ENCODE results near the gene SBNO2.

SBNO2 gene

DNA sequence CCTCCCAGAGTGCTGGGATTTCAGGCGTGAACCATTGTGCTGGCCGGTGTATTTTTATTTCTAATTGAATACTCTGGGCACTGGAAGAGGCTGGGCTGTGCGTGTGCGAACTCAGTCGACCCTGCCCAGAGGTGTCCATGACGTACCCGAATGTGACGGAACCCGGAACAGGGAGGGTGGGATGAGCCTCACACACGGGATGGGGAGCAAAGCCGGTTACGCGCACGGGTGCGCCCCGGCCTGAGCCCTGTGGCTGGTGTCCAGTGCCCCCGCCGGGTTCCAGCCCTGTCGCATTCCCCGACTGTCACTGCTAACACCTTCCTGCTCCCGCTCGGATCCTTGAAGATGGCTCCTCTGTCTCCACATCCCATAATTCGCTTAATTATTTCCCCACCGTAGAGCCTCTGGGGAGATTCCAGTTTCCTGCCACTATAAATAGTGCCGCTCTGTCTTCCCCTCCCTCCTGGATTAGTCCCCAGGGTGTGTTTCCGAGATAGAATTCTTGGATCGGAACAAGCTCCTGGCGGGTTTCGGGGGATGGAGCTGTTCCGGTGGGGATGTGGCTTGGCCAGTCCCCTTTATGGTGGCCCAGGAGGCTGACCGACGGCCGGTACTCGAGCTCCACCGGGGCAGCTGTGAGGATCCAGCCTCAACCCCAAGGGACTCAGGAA lies 22.0 kb downstream of the SBNO2 start:
- no peak for DNase-seq

DNA sequence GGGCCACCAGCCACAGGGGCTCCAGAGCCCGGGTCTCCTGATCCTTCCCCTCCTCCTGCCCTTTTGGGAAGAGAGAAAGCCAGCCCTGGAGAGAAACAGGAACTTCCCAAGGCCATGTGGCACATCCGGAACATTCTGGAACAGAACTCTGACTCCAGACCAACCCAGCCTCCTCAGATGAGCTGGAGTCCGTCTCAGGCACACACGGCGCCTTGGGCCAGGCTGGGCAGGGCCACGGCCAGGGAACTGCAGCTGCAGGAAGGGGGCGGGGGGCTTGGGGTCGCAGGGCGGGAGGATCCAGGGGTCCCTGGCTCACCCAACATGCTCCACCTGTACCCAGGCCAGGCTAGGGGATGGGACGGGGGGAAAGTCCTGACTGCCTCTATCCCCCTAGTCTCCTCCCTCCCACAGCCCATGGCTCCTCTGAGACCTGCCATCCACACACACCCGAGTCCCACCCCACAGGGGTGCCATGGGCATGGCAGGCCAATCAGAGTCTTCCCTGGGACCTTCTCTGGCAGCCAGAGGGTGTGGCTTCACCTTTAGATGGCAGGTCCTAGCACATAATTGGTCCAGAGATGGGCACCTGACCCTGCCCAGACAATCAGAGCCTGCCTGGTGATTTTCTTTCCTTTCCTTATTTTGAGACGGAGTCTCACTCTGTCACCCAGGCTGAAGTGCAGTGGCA lies 22.9 kb downstream of the SBNO2 start:
- no peak for DNase-seq

DNA sequence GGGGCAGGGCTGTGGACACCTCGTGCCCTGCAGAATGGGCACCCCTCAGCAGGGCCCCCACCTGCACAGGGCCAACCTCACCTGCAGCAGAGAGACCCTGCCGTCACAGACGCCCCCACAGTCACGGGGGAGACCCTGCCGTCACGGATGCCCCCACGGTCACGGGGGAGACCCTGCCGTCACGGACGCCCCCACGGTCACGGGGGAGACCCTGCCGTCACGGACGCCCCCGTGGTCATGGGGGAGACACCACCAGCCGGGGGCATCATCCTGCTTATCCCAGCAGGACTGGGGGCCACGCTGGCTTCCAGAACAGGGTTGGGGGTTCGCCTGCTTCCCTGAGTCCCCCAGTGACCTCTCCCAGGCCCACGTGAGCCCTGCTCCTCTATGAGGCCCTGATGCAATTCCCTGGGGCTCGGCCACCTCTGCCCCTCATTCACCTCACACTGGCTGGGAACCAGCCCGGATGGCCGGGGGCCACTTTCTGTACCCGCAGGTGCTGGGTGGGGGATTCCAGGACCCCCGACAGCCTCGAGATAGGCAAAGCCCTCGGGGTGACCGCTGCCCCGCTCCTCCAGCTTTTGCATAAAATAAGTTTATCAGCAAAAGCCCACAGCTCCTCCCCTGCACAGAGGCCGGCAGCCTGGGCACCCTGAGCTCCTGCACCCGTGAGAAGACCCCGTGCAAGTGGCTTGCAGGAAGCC lies 23.6 kb downstream of the SBNO2 start:
- no peak for DNase-seq

DNA sequence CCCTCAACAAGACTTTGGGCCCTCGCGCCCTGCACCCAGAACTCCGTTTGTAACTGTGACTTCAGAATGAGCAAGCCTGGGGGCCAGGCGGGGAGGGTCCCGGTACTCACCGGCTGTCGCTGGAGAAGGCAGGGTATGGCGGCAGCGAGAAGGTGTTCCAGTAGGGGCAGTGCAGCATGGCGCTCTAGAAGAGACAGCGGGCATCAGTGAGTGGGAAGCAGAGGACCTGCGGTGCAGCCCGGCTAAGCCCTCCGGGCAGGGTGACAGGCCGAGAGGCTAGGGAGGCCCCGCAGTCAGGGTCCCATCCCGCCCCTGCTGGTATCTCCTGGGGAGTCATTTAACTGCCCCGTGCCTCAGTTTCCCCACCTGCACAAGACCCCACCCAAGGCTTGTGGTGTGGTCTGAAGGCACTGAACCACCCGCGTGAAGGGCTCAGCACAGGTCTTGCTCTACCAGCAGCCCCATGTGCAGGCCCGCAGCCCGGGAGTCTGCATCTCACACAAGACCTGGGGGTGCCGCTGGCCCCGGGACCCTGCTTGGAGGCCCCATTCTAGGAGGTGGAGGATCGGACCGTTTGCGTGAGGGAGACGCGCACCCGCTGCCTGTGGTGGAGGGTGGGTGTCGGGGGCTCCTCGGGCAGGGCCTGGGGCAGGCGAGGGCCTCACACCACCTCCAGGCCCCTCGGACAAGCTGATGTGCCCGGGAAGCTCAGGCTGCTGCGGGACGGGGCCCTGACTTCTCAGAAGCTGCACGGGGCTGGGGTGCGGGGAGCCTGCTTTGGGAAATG lies 24.6 kb downstream of the SBNO2 start:
- DNase-seq, result no peak

DNA sequence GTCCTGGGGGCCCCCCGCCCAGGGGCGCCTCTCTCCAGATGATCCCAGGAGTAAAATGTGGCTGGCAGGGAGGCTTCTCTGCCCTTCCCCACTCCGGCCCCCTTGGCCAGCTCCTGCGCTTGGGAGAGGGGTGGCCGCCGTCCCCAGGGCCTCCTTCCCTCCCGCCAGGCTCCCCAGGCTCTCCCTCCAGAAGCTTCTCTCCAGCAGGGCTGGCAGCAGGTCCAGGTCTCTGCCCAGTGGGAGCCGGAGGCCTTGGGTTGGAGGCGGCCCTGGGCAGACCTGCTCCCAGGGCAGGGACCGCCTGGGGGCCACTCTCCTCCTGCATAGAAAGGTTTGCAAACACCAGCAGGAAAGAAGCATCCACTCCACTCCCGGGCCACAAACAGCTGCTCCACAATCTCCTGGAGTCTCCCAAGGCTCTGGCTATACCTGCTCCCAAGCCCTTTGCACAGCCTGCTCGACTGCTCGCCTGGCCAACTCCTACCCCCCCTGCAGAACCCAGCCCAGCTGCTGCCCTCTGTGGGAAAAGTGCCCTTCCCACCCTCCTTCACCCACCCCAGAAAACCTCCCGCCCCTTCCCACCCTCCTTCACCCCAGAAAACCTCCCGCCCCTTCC lies 26.0 kb downstream of the SBNO2 start:
- DNase-seq, result no peak

DNA sequence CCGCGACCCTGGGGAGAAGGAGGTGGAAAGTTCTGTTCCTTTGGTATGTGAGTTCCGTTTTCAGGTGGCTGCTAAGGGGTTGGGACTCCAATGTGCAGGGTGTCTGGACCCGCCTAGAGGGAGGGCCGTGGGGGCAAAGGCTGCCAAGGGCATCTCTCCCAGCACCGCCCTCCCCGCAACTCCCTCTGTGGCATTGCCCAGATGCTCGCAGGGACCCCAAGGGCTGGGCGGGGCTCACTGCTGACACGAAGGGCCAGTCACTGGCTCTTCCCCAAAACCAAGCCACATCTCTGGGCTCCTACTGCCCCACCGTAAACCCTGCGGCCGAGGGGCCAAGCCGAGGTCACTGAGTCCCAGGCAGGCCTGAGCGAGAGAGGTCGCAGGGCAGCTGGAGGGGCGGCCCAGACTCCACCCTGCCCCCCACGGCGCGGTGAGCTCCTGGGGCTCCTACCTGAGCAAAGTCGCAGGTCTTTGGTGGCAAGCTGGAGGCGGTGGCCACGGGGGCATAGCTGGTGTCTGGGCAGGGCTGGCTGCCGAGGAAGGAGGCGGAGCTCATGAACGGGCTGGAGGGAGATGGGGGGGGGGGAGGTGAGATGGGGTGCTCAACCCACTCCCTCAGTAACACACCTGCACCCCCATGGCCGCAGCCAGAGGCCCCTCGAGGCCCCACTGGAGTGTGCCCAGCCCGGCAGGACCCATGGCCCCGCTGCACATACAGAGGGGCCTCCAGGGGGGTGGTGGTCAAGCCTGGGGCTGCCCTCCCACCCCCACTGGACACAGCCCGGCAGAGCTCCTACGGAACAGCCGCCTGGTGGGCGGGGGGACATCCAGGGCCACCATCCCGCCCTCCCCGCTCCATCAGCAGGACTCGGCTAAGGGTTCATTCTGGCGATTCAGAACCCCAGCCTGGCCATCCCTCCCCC lies 26.9 kb downstream of the SBNO2 start:
- DNase-seq, result no peak

DNA sequence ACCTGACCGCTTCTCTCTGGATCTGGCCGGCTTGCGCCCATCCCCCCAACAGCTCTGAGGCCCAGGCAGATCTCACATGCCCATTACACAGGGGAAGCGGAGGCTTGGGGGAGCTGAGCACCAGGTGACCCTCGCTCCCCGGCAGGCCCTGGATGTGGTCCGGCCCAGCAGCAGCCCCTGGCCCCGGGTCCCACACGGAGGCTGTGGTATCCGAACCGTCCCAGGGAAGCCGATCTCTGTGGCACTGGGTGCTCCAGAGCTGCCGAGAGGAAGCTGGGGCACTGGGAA lies 27.7 kb downstream of the SBNO2 start:
- no peak for DNase-seq

DNA sequence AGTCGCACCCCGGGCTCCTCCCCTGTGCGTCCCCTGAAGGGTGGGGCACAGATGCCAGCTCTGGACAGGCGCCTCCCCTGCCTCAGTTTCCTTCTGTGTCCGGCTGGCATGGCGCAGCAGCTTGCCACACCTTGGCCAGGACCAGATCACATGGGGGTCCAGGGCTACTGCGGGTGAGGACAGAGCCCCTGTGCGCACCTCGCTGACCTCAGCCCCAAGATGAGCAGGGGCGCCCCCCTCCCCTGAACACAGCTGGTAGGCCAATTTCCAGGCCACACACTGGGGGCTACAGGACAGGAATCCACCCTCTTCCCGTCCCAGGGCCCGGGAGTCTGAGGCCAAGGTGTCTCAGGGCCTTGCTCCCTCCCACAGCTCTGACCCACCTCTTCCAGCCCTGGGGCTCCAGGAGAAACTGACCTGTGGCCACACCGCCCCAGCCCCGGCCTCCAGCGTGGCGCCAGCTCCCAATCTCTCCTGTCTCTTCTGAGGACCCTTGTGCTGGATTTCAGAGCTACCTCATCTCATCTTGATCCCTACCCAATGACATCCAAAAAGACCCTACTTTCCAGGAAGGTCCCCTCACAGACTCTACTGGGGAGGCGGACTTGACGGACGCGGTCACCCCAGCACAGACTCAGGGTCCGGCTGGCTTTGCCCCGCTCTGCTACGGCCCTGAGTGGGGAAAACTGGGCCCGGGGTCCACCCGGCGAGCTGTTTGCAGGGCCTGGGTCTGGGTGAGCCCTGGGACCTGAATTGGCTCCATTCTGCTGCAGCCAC lies 28.2 kb downstream of the SBNO2 start:
- DNase-seq, result no peak

DNA sequence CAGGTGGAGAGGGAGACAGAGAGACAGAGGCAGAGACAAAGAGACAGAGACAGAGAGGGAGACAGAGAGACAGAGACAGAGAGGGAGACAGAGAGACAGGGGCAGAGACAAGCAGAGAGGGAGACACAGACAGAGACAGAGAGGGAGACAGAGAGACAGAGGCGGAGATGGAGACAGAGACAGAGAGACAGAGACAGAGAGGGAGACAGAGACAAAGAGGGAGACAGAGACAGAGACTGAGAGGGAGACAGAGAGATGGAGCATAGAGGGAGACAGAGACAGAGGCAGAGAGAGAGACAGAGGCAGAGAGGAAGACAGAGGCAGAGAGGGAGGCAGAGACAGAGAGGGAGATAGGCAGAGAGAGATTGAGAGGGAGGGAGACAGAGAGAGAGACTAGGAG lies 29.3 kb downstream of the SBNO2 start:
- no peak for DNase-seq

DNA sequence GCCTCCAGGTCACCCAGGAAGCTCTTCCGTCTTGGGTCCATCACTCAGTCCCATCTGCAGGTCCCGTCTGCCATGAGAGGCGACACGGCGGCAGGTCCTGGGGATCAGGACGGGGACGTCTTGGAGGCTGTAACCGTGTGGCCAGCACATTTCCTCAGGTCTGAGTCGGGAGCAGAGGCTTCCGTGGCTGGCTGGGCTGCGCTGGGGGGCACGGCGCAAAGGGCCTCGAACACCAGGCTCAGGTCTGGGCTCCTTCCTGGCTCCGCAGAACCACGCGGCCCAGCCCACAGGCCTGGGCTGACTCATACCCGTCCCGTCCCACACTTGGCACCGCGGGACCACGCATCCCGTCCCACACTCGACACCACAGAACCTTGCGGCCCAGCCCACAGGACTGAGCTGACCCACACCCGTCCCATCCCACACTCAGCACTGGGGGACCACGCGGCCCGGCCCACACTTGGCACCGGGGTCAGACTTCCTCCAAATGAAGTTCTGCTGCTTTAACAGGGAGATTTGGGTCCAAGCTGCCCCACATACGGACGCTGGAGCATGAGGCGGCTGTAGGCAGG lies 30.2 kb downstream of the SBNO2 start:
- no peak for DNase-seq

DNA sequence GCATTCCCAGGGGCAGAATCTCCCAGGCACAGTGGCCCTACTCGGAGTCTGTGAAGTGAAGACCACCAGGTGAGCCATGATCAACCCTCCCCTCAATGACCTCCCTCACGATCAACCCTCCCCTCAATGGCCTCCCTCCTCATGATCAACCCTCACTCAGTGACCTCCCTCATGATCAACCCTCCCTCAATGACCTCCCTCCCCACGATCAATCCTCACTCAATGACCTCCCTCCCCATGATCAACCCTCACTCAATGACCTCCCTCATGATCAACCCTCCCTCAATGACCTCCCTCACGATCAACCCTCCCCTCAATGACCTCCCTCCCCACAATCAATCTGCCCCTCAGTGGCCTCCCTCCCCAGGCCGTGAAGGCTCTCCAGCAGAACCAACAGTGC lies 32.1 kb downstream of the SBNO2 start:
- no peak for DNase-seq

DNA sequence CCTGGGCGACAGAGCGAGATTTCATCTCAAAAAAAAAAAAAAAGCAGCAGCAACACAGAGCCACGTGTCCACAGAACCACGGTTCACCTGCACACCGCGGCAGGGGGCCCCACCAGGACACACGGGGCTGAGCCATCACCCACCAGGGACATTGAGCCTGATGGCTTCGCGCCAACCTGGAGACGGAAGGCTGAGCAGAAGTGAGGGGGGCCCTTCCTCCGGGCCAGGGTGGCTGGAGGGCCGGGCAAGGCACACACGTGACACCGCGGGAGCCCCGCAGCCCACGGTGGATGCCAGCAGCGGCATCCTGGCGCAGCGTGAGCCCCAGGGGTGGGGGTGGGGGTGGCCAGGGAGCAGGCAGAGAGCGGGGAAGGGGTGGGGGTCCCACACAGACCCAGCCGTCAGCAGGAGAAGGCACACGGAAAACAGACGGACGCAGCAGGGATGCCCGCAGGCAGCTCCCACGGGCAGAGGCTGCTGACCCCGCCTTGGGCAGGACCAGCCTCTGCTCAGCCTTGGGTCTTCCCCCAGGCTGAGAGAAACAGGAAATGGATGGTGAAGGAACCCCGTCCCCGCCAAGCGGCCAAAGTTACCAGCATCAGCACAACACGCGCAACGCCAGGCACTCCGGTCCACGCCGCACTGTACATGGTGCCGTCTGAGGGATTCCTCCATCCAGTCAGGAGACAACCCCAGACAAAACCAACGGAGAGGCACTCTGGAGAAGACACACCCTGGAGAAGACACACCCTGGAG lies 33.6 kb downstream of the SBNO2 start:
- no peak for DNase-seq

DNA sequence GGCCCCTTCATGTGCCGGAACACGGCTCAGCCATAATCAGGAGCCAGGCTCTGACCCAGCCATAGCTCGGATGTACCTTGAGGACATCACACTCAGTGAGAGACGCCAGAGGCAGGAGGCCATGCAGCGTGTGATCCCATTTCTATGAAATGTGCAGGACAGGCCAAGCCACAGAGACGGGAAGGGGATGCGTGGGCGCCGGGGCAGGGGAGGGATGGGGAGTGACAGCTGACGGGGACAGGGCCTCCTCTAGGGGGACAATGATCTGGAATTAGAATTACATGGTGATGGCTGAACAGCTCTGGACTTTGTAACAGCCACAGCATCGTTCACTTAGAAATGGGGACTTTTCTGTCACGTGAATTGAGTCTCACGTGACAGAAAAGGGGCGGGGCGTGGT lies 34.9 kb downstream of the SBNO2 start:
- DNase-seq, result no peak

DNA sequence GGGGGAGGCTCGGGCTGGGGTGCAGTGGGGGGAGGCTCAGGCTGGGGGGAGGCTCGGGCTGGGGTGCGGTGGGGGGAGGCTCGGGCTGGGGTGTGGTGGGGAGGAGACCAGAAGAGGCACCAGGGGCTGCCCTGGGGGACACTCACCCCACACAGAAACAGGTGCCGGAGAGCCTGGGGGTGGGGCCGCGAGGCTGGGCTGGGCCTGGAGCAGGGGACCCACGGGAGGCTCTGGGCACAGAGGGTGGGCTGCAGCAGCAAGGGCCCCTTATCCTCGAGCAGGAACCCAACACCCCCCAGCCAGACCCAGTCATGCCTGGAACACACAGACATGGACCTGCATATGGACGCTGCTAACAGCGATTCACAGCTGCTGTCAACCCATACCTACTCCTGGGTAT lies 35.9 kb downstream of the SBNO2 start:
- DNase-seq, result no peak

DNA sequence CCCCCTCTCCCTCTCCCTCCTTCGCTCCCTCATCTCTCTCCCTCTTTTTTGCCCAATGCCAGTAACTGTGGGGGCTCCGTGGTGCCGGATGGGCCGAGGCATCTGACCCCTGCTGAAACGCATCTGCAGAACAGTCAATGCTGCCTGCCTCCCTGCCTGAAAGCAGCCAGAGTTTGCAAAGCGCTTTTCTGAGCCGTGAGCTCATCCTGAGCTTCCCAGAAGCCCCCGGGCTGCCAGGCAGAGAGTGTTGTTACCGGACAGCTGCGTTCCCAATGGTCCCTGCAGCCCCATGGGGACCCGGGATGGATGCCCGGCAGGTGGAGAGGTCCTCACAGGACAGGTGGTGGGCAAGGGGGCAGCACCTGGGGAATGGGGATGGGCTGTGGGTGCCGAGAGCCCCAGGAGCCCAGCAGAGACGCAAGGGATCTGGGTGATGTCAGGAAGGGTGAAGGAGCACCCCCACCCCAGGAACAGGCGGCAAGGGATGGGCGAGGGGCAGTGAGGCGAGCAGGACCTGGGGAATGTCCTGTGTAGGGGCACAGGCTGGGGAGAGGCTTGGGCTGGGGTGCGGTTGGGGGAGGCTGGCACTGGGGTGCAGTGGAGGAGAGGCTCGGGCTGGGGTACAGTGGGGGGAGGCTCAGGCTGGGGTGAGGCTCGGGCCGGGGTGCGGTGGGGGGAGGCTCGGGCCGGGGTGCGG lies 37.3 kb downstream of the SBNO2 start:
- no peak for DNase-seq

DNA sequence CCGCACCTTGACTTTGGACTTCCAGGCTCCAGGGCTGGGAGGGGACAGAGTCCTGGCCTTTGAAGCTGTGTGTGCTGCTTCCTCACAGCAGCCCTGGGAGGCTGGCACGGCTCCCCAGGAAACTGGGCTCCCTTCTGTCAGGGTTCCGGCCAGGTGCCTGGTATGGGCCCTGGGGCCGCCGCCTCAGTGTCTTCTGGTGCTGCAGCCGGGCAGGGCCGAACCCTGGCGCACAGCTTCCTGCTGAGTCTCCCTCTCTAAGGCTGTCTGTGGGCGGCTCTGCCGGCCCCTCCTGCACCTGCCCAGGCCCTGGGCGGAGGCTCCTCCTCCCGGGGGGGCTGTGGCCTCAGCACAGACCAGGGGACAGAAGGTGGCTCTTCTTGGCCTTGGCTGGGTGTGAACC lies 37.9 kb downstream of the SBNO2 start:
- no peak for DNase-seq

DNA sequence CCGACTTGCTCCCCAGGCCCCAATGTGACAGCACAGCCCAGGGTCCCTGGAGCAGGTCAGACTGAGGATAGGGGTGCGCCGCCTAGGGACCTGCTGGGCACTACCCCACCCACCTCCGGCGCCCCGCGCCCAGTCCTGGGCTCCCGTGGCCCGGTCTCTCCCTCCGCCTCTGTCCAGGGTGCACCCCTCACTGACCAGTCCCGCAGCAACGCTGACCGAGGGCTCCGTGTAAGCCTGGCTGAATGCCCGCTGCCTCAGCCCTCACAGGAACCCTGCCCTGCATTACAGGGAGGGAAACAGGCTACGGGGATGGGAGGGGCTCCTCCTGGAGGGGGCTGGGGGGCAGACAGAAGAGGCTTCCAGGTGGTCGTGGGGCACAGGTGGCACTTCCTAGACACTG lies 38.6 kb downstream of the SBNO2 start:
- DNase-seq, result no peak

DNA sequence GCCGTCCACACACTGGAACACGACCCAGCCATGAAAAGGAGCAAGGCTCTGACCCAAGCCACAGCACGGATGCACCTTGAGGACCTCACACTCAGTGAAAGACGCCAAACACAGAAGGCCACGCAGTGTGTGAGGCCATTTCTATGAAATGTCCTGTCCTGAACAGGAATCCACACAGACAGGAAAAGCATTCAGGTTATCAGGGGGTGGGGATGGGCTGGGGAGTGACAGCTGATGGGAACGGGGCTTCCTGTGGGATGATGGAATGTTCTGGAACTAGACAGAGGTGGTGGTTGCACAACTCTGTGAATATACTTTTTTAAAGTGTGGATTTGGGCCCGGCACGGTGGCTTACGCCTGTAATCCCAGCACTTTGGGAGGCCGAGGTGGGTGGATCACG lies 39.6 kb downstream of the SBNO2 start:
- DNase-seq, result no peak

DNA sequence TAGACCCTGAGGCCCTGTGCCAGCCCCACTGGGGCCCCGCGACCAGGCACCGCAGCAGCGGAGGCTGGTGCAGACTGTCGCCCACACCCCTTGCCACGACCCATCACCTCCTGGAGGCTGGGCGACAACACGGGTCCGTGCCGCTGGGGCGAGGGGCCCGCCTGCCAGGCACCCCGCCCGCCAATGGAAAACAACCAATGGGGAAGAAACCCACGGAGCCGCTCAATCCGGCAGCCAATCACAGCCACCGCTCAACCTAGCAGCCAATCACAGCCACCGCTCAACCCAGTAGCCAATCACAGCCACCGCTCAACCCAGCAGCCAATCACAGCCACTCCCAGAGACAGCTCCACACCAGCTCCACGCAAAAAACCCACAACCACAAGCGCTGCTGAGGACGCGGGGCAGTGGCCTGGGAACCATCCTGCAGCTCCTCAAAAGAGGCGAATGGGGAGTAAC lies 40.6 kb downstream of the SBNO2 start:
- DNase-seq, result no peak

Data from NCI-H1105 treated with DMSO at 0.1 percent for 48 hours (cell line).